Esophagus muscularis mucosa (tissue), 3 donors: ENCODE measurements around the gene MT1A.

Experiments used
- POLR2A ChIP-seq: fragments of 450-650 bp; IDR thresholded peaks from one replicate; pipeline ENCODE4 v1.6.1; 2017; ENCODE audit warnings: antibody characterized with exemption, moderate library complexity, mild to moderate bottlenecking, low read depth
- TF ChIP-seq, protein P1 (sequence below), 3 experiments: fragments of 200-600 bp in 2 of 3; fragments of 450-650 bp in 1 of 3; sonication (generic) in 2 of 3; IDR thresholded peaks; one replicate each; pipeline ENCODE4 v1.5.1; 2017 to 2019; ENCODE audit warnings: antibody characterized with exemption in 3 of 3, mild to moderate bottlenecking in 2 of 3, moderate library complexity in 1 of 3

DNA sequence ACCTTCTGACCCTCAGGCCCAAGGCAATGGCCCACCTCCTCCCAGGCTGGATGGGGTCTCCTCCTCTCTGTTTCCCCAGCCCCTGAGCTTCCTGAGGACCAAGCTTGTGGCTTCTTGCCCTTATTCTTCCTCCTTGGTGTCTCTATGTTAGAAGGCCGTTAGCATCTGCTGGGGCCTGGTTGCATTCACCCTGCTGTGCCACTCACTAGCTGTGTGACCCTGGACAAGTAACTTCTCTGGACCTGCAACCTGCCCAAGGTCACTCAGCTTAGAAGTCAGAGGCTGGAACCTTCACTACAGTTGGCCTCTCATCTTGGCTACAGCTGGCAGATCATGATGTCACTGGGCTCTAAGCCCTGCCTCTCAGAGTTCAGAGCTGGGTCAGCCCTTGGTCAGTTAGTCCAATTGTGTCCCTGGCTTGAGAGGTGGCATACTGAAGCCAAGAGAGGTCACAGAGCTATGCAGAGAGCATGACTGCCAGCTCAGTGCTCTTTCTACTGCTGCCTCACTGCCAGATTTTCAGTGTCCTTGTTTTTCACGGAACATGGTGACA lies 27.1 kb upstream of the MT1A start:
- TF ChIP-seq, protein P1, sequence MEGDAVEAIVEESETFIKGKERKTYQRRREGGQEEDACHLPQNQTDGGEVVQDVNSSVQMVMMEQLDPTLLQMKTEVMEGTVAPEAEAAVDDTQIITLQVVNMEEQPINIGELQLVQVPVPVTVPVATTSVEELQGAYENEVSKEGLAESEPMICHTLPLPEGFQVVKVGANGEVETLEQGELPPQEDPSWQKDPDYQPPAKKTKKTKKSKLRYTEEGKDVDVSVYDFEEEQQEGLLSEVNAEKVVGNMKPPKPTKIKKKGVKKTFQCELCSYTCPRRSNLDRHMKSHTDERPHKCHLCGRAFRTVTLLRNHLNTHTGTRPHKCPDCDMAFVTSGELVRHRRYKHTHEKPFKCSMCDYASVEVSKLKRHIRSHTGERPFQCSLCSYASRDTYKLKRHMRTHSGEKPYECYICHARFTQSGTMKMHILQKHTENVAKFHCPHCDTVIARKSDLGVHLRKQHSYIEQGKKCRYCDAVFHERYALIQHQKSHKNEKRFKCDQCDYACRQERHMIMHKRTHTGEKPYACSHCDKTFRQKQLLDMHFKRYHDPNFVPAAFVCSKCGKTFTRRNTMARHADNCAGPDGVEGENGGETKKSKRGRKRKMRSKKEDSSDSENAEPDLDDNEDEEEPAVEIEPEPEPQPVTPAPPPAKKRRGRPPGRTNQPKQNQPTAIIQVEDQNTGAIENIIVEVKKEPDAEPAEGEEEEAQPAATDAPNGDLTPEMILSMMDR (IDR thresholded peaks at IDR 0.05): no peak
- no peak for TF ChIP-seq POLR2A
